ENCODE measurements around the gene PARL. TPM values are rescaled to one million over a fixed set of nuclear protein-coding genes. Genes with fewer than 3 reads are reported as not detected.

Gene PARL
- total RNA-seq, 3 donors from 2014 or later = 67.0 to 71.8 (median 68.9) TPM

DNA sequence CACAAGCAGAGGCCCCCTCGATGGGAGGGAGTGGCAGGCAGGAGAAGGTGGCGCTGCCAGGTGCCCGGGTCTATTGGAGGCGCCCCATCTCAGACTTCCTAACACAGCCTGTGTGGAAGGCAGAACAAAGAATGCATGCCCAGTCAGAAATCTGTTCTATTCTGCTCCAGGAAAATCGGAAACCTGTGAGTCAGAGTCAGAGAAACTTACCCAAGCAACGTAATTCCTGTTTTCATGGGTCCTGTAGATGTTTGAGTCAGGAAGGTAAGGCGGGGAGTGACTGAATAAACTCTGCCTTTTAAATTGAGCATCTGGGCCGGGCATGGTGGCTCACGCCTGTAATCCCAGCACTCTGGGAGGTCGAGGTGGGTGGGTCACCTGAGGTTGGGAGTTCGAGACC, 73.0 kb downstream of the PARL start:
- ATAC-seq (no peak), DNase-seq (no peak)
- H3K4me1 ChIP-seq (ENCODE audit: low read depth) = no peaks in the 10 kb centered on the region
- TF ChIP-seq, protein P1, sequence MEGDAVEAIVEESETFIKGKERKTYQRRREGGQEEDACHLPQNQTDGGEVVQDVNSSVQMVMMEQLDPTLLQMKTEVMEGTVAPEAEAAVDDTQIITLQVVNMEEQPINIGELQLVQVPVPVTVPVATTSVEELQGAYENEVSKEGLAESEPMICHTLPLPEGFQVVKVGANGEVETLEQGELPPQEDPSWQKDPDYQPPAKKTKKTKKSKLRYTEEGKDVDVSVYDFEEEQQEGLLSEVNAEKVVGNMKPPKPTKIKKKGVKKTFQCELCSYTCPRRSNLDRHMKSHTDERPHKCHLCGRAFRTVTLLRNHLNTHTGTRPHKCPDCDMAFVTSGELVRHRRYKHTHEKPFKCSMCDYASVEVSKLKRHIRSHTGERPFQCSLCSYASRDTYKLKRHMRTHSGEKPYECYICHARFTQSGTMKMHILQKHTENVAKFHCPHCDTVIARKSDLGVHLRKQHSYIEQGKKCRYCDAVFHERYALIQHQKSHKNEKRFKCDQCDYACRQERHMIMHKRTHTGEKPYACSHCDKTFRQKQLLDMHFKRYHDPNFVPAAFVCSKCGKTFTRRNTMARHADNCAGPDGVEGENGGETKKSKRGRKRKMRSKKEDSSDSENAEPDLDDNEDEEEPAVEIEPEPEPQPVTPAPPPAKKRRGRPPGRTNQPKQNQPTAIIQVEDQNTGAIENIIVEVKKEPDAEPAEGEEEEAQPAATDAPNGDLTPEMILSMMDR (IDR thresholded peaks at IDR 0.05) = no peak
- peaks cover 6% of the 10 kb centered on the region for H3K36me3 ChIP-seq (ENCODE audit: low read depth)
- intact Hi-C loops (cut with DNase I, micrococcal nuclease) = no loop called here
- H3K9me3 ChIP-seq = no peaks in the 10 kb centered on the region
- H3K4me3 ChIP-seq = no peak overlapping the region

DNA sequence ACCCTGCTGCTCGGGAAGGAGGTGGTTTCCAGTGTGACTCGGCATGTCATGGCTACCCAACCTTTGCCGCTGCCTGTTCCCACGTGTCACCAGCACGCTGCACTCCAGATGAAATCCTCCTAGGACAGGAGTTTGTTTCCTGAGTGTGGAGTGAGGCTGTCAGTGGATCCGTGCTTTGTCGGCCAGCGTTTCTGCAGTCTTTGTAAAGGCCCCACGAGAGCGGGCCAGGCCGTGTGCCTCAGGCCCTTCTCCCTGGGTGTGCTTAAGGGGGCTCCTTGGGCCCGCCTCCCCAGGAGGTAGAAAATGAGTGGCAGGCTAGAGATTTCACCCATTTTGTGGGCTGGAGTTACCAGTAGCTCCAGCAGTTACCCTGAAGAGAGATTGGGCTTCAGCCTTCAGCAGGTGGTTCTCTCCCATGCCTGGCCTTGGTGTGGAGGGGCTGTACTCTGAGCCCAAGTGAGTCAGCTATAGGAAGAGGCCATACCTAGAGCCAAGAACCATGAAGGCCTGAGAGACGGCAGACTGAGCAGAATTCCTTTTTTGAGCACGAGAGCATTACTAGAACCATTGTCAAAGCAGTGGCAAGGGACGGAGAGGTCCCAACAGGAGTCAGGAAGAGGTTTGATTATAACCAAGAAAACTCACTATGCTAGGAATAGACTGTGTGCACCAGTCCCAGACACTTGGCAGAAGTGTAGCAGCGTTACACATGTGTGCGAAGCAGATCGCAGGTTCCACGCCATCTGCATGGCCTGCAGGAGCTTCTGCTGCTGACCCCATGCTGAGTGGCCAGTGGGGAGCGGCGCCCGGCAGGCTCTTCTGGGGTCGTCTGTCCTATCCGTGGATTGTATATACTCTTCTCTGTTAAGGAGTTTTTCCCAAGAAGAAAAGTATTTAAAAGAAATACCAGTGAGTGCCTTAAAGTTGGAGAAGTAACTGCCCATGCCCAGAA, 73.8 kb downstream of the PARL start:
- Histone ChIP-seq H3K4me1 (ENCODE audit: low read depth) (no peaks in the 10 kb centered on the region), H3K9me3 (no peaks in the 10 kb centered on the region), H3K36me3 (ENCODE audit: low read depth) (peaks cover 6% of the 10 kb centered on the region), H3K4me3 (no peak overlapping the region)
- TF ChIP-seq, protein P1 (IDR thresholded peaks at IDR 0.05) = no peak
- DNase-seq (no peak), ATAC-seq (no peak)
- intact Hi-C loops (cut with DNase I, micrococcal nuclease) = no loop called here

DNA sequence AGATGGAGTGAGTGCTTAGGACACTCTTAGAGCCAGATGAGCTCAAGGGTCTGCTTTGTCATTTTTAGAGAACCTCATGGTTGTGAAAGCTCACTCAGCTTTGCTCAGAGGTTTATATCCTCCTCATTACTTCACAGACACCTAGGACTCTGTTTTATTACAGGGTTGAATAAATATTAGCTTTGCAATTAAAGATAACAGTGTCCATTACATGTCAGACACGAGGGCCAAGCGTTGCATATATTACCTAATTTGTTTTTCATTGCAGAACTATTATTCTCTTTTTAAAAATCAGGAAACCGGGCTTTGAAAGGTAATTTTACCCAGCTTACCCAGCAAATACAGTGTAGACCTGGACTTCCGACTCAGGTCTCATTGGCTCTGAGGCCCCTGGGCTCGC, 75.4 kb downstream of the PARL start:
- no peaks in the 10 kb centered on the region for H3K9me3 ChIP-seq
- peaks cover 6% of the 10 kb centered on the region for H3K36me3 ChIP-seq (ENCODE audit: low read depth)
- intact Hi-C loops (cut with DNase I, micrococcal nuclease) = no loop called here
- ATAC-seq = peak; percentile 72
- no peak overlapping the region for H3K4me3 ChIP-seq
- no peaks in the 10 kb centered on the region for H3K4me1 ChIP-seq (ENCODE audit: low read depth)
- TF ChIP-seq, protein P1 (IDR thresholded peaks at IDR 0.05) = no peak
- no peak for DNase-seq

DNA sequence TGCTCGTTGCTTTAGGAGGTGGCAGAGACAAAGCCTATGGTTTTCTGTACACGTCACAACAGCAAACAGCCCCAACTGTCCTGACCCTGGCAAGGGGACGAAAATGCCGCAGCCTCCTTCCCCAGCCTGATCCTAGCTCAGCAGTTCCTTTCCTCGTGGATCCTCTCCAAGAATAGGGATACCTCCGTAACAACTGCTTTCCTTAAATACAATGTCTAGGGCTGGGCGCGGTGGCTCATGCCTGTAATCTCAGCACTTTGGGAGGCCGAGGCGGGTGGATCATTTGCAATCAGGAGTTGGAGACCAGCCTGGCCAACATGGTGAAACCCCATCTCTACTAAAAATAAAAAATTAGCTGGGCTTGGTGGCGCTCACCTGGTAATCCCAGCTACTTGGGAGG, 76.3 kb downstream of the PARL start:
- Histone ChIP-seq H3K4me3 (no peak overlapping the region), H3K36me3 (ENCODE audit: low read depth) (peaks cover 6% of the 10 kb centered on the region), H3K4me1 (ENCODE audit: low read depth) (no peaks in the 10 kb centered on the region), H3K9me3 (no peaks in the 10 kb centered on the region)
- DNase-seq (no peak), ATAC-seq (no peak)
- intact Hi-C loops (cut with DNase I, micrococcal nuclease) = no loop called here
- TF ChIP-seq, protein P1 (IDR thresholded peaks at IDR 0.05) = no peak

DNA sequence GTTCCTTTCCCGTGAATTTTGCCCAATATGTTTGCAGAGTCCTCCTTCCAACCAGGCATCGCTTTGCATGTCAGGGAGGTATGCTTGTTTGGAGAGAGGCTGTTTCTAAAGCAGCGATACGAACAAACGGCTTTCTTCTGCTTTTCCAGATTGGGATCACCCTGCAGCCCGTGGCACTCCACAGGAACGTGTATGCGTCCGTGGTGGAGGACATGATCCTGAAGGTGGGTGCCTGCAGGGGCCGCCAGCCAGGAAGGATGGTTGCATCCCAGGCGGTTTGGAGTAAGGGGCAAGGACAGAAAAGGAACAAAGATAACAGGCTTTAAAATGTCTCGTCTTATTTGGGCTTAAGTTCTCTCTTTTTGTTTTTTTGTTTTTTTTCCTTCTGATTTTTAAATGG, 76.8 kb downstream of the PARL start:
- TF ChIP-seq, protein P1 (IDR thresholded peaks at IDR 0.05) = no peak
- Histone ChIP-seq H3K36me3 (ENCODE audit: low read depth) (peaks cover 6% of the 10 kb centered on the region), H3K4me3 (no peak overlapping the region), H3K9me3 (no peaks in the 10 kb centered on the region), H3K4me1 (ENCODE audit: low read depth) (no peaks in the 10 kb centered on the region)
- ATAC-seq (no peak), DNase-seq (no peak)
- intact Hi-C loops (cut with DNase I, micrococcal nuclease) = no loop called here

Data from mucosa of descending colon (tissue), 3 donors.